Dedifferentiated amniotic fluid mesenchymal stem cell (primary cell): ENCODE data around the gene ATAD3A.
A peak's percentile ranks its signal among the peaks of the same experiment; 100 is the strongest.
"Not testable (repeated sequence)": the region's sequence is repeated elsewhere in the genome, so short reads cannot be mapped to it uniquely, and the experiment has no call there.

Experiments used
- DNase-seq: peaks from one replicate; pipeline ENCODE4 v3.0.0-alpha.2; 2016; ENCODE audit errors: extremely low spot score

Gene ATAD3A

DNA sequence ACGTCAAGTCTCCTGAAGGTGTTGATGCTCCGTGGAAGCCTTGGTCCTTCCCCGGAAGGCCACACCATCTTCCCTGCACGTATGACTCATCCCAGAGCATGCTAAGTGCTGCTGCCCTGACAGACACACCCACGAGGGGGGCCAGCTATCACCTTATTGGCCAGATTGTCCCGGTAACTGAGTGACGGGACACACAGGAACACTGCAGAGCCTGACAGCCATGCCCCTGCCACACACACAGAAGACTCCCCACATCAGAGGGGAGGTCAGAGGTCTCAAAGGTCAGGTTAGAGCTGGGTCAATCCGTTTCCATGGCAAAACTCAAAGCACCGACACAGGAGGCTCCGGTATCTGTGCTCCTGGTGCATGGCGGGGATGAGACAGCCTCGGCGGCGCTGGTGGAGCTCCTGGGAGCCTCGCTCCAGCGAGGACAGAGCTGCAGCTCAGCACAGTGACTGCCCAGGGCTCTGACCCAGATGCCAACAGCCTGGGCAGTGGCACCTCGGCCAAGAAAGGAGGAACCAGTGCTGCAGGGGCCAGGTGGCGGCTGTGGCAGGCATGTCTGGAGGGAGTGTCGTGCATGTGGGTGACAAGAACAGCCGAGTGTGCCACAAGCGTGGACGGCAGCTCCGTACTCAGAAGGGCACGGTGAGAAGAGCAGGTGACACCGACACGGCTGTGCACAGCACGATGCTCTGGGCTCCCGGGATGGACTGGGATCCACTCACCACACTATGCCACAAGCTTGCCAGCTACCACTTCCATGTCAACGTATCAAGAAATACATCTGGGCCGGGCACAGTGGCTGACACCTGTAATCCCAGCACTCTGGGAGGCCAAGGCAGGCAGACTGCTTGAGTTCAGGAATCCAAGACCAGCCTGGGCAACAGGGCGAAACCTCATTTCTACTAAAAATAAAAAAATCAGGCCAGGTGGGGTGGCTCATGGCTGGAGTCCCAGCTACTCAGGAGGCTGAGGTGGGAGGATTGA is 43.3 kb downstream of the ATAD3A start:
- DNase-seq, result no peak

DNA sequence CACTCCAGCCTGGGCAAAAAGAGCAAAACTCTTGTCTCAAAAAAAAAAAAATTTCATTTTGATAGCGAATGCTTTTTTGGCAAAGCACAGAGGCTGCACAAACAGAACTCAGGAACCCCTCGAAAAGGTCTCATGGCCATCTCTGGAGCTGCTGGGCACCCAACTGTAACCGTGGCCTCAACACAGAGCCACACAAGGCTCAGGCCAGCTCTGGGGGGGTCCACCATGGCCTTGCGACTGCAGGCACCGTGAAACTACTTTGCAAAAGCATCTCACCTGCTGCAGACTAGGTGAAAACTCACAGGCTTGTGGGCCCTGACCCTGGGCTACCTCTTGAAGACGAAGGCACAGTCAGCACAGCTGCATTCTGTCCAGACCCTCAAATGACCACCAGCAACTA is 44.5 kb downstream of the ATAD3A start:
- DNase-seq, result no peak

- not testable (repeated sequence) for DNase-seq
These were observed 45.0 kb downstream of the ATAD3A start for GRCh38 chr1:1556961-1557360.

GRCh38 chr1:1557688-1558087 is 45.7 kb downstream of the ATAD3A start:
- not testable (repeated sequence) for DNase-seq

- DNase-seq, result no peak
These were observed 46.6 kb downstream of the ATAD3A start for GRCh38 chr1:1558591-1558990.

DNA sequence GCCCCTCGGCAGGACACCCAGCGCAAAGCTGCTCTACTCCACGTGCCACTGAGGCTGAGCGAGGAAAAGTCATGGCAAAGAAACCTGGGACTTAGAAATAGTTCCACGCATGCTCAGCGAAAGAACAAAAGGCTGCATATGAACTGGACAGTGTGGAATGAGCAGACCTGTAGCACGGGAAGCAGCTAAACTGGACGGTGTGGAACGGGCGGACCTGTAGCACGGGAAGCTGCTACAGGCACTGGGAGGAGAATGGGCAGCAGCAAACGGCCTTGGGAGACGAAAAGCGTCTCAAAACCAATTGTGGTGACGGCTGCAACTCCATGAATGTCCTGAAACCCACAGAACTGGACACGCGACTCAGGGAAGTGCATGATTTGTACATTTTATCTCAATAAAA is 47.1 kb downstream of the ATAD3A start:
- no peak for DNase-seq

- DNase-seq, result no peak
These were observed 48.2 kb downstream of the ATAD3A start for GRCh38 chr1:1560178-1560577.

DNA sequence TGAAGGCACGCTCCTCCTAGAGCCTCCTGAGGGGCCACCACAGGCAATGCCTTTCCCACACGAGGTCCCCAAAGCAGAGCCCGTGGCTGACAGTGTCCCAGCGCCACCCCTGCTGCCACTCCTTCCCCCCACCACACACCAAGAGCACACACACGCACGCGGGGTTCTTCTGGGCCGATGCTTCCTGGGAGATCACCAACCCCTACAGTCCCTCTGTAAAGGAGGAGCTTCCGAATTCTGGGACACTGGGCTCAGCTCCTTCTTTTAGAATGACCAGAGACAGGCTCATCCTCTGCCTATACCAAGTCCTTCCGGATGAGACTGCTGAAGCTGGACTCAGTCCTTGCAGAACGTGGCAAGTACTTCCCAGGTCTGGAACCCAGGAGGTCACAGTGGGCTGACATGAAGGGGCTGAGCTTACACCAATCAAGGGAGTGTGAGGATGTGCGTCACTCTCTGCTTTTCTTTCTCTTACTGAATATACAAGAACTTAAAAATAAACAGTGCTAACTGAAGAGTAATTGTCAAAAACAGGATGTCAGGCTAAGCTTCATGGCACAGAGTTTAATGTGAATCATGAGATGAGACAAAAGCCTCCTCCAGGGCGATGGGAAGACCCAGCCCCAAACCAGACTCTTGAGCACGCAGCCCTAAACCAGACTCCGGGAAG is 50.0 kb downstream of the ATAD3A start:
- DNase-seq, result no peak

- DNase-seq, result no peak
These were observed 50.7 kb downstream of the ATAD3A start for GRCh38 chr1:1562556-1563195.

DNA sequence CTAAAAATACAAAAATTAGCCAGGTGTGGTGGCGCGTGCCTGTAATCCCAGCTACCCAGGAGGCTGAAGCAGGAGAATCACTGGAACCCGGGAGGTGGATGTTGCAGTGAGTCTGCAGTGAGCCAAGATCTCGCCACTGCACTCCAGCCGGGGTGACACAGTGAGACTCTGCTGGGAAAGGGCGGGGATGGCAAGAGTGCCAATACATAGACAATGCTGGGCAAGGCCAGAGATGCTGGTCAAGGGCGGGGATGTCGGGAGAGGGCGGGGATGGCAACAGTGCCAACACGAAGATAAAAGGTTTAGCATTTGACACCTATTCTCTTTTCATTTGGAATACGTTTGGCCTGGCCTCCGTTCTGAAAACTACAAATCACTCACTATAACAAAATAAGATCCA is 51.7 kb downstream of the ATAD3A start:
- DNase-seq, result no peak

DNA sequence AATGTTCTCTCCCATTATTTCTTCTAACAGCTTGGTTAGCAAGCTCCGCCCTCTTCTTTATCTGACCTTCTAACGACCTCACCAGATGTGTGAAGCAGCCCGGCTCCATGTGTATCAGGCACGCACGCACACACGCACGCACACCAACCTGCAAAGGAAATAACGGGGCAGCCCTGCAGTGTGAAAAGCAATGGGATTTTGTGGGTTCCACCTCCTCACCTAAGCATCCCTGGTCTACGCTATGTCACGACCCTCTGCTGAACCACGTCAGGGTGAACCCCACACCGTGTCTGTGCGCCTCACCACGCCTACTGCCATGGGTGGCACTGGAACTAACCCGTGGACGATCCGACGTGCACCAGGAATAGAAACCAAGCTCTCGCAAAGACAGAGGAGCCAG is 52.3 kb downstream of the ATAD3A start:
- no peak for DNase-seq

DNA sequence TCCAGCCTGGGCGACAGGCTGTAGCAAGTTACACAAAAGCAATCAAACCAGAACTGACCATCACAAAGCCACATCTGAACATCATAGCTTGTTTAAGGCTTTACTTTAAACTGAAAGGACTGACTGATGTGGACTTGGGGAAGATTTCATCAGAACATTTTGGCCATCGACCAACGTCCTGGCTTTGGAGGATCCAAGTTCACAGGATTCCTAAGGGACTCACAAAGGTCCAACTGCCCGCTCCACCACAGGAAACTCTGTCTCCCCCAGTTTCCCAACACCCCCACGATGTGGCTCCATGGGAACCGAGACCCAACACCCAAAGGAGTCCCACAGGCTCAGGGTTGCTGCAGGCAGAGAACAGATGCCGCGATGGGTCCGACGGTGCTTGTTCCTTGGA is 53.4 kb downstream of the ATAD3A start:
- DNase-seq, result no peak

DNA sequence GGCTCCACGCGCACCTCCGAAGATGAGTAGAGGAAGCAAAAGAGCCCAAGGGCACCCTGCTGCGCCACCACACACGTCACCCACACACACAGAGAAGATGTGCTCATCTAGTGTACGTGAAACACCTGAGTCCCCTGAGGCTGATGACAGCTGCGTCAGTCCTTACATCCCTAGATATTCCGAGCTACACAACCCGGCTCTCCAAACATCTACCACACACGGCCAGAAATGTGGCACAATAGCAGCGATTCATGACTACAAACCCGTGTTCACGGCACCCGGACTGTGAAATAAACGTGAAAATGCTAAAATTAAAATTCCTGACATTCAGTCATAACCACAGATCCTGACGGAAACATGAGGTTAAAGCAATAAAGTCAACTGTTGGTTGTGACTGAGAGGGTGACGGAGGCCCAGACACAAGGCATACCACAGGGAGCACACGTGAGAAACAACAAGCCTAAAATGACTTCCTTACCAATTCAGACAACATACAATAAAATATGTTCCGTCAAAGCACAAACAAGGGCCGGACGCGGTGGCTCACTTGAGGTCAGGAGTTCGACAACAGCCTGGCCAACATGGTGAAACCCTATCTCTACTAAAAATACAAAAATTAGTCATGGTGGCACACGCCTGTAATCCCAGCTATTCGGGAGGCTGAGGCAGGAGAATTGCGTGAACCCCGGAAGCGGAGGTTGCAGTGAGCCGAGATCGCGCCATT is 55.4 kb downstream of the ATAD3A start:
- no peak for DNase-seq

DNA sequence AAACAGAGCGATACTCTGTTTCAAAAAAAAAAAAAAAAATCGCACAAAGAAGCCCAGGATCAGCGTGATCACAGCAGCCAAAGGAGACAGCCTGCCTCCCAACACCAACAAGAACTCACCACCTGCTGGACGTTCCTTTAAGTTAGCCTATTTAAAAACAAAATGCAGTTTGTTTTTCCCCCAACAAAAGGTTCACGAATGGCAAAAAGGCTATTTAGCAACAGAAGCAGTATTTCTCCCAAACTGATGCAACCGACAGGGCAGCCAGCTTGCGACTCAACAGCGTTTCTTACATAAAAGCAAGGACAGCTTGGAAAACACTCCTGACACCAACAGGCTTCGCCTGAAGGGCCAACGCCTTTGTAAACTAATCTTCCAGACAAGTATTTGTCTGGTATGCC is 55.9 kb downstream of the ATAD3A start:
- DNase-seq, result no peak

DNA sequence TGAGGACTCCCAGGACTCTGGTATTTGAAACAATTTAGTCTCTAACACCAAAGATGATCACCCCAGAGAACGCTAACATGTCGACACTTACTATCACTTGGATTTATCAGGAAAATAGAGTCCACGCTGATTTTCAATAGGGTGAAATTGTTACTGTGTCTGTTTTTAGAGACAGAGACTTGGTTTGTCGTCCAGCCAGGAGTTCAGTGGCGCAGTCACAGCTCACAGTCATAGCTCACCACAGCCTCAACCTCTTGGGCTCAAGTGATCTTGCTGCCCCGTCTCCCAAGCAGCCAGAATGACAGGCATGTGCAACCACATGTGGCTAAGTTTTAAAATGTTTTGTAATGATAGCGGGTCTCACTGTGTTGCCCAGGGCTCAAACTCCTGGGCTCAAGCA is 57.4 kb downstream of the ATAD3A start:
- no peak for DNase-seq

DNA sequence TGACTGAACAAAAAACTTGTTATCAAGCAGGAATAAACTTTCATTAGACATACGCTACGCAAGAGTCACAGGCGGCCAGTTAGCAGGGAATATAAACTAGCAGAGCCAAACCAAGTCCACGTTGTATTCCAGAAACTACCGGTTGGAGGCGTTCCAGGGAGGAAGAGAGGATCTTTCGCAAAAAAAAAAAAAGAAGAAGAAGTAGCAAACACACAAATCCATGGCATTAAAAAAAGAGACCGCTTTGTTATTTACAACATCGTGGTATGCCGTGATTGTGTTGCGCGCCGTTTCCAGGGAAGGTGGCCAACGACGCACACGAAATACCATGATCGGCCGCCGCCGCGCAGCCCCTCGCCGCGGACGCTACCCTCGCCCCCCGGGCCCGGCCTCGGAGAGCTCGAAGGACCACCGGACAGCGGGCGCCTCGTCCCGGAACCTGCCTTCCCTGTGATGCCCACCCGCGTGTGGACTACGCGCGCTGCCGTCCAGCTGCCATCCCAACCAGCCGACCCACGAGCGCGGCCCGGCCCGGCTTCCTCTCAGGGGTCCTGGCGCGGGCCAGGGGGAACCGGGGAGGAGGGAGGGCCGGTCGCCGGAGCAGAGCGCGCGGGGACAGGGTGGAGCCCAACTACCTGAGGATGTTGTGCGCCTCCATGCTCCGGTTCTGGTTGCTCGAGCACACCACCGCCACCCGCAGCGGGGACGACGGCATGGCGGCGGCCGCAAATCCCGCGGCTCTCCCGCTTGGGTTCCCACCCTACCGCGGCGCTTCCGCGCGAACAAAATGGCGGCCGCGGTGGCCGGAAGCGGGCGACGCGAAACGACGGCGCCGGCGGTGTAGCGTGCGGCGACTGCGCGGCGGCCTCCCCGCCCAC is 62.1 kb downstream of the ATAD3A start:
- DNase-seq, result peak; percentile 40

DNA sequence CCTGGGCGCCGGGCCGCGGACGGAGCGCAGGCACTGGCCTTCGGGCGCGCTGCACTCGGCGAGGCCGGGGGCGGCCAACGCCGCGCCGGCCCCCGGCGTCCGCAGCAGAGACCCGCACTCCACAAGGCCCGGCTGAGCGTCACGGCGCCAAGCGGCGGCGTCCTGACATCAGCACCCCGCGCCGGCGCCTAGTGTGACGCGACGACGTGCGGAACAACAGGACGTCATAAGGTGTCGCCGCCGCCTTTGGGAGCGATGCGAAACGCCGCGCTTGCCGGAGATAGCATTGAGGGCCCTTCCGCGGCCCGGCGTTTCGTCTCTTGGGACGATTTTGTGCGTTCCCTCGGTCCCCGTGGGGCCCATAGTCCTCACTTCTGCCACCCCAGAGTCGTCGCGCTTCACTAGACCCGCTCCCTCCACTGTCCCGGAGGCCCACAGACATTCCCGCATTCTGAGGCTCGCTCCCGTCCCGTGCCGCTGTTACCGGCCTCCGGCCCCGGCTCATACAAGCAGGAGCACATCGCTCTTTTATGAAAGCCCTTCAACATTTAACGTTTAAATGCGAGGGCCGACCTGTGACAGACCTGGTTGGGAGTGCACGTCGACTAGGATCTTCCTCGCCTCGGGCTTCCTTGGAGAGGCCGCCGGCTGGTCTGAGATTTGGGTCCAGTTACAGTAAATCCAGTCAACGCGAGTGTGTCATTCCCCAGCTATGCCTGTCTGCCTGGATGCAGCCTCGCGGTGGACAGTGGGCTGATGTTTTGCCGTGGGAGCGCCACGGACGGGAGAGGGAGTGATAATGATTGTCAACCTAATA is 63.0 kb downstream of the ATAD3A start, which contains the start of gene SSU72:
Gene SSU72, minus strand, starts transcription at position 143 of the 817 bp plus-strand sequence. CDS start 306 bp downstream, outside the sequence.
- DNase-seq, result peak; percentile 88

DNA sequence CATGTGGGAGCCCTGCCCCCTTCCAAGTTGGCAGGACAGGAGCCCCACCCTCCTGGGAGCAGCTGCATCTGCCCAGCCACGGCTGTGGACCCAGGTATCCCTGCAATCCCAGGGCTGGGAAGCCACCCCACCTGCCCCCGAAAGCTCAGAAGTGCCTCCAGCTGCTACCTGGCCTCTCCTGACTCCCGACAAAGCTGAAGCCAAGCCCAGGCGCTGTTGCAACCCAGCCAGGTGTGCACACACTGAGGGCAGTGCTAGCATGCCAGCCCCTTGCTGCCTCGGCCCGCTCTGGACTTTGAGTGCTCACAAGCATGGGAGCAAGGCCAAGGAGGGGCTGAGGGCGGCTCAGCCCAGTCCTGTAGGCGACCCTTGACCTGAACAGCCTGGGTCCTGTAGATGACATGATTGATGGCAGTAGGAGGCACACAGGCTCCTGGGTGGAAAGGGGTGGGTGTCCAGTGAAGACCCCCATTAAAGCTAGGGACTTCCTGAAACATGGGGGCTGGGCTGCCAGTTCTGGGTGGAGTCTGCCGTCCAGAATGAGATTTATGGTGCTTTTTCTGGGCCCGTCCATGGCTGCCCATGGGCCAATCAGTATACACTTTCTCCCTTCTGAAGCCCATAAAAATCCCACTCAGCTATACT is 65.5 kb downstream of the ATAD3A start:
- no peak for DNase-seq

DNA sequence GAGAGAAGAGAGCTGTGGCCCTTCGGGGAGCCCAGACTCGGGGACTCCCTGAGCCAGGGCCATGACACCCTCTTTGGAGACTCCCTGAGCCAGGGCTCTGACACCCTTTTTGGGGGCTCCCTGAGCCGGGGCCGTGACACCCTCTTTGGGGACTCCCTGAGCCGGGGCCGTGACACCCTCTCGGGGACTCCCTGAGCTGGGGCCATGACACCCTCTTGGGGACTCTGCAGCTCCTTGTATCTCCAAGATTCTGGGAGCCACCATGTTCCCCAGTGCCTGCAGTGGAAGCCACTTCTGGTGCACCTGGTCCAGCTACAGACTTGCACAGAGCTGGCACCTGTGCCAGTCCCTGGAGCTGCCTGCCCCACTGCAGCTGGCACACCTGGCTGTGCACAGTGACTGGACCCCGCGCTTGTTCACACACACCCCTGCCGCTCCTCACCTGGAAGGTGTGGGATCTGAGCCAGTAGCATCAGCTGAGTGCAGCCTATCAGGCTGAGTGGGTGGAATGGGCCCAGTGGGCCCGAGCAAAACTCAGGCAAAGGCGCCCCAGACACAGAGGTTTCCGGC is 66.5 kb downstream of the ATAD3A start:
- DNase-seq, result no peak
